ENCODE measurements around the gene IGFBP6. TPM values are rescaled to one million over a fixed set of nuclear protein-coding genes. Genes with fewer than 3 reads are reported as not detected.

The IGFBP6 gene
- total and polyA plus RNA-seq, 2 donors (not counting 1 experiment from before 2014, with no cell fraction given) = 0.30 TPM; not detected in 1

- CTCF ChIA-PET = interaction anchor here (0.8 kb wide), 1 partner anchor 12 kb away, joined by 4 read pairs; no protein-coding TSS in a partner anchor
These were observed 37.9 kb upstream of the IGFBP6 start for GRCh38 chr12:53059434-53060063.

More at GRCh38 chr12:53059434-53060063, 37.9 kb upstream of the IGFBP6 start:
- Histone ChIP-seq H4K20me1 (ENCODE audit: control insufficient read depth, insufficient read depth, low read length, poor library complexity, severe bottlenecking) (peaks cover 3% of the 10 kb centered on the region), H3K27ac (ENCODE audit: low read length in 2 of 2) (no peak overlapping the region), H3K9me3 (ENCODE audit: control extremely low read depth in 1 of 3, control insufficient read depth in 2 of 3, insufficient read depth in 1 of 3, low read length in 2 of 3) (peaks cover 0 to 3% (median 0%) of the 10 kb centered on the region in 3 donors), H3K27me3 (replicated peaks in 1 of 4; ENCODE audit: control extremely low read depth in 1 of 4, control insufficient read depth in 3 of 4, insufficient read depth in 4 of 4, low read length in 3 of 4) (peaks cover 0 to 10% (median 0%) of the 10 kb centered on the region in 4 experiments), H3K9ac (ENCODE audit: low read length) (no peak overlapping the region), H2AFZ (ENCODE audit: insufficient read depth, low read depth, low read length, poor library complexity, severe bottlenecking) (no peak overlapping the region), H3K4me3 (ENCODE audit: control extremely low read depth in 1 of 5, extremely low read depth in 1 of 5, insufficient read depth in 1 of 5, low read depth in 2 of 5, low read length in 4 of 5) (no peak overlapping the region), H3K4me2 (replicated peaks; ENCODE audit: low read depth, low read length, poor library complexity, severe bottlenecking) (no peak overlapping the region), H3K4me1 (ENCODE audit: control insufficient read depth in 2 of 2, insufficient read depth in 2 of 2, low read length in 2 of 2) (peaks cover 0 to 5% of the 10 kb centered on the region in 2 donors), H3K79me2 (ENCODE audit: control insufficient read depth, insufficient read depth, low read length) (no peaks in the 10 kb centered on the region), H3K36me3 (replicated peaks in 1 of 2; ENCODE audit: control extremely low read depth in 1 of 2, control insufficient read depth in 1 of 2, extremely low read depth in 1 of 2, insufficient read depth in 2 of 2, low read length in 1 of 2) (peaks cover 0 to 9% of the 10 kb centered on the region in 2 experiments)
- intact Hi-C loops (cut with micrococcal nuclease) = no loop called here
- ATAC-seq (ENCODE audit: low read depth) (no peak), DNase-seq (no peak)
- no peak overlapping the region for H3K27ac Mint-ChIP-seq
- no peak overlapping the region for H3K4me3 Mint-ChIP-seq
- H3K4me1 Mint-ChIP-seq = peaks cover 2% of the 10 kb centered on the region
- TF ChIP-seq CTCF (IDR thresholded peaks at IDR 0.05) = no peak
- TF ChIP-seq EZH2 (IDR thresholded peaks at IDR 0.05; ENCODE audit: borderline replicate concordance, insufficient read depth, low read depth, low read length, poor library complexity, severe bottlenecking) = no peak
- no peaks in the 10 kb centered on the region for H3K27me3 Mint-ChIP-seq
- POLR2A ChIA-PET = interaction anchor here (0.5 to 0.6 kb wide), 3 partner anchors 121 to 698 kb away, joined by 3 to 11 read pairs (median 3); partner anchors contain the start of genes CSAD and ZNF740
- WGBS (ENCODE audit: insufficient coverage) = 88% methylated on average over 22 of the region's 24 CpGs
- H3K9me3 Mint-ChIP-seq (ENCODE audit: insufficient read depth) = no peaks in the 10 kb centered on the region

All from B cell (primary cell).